Adrenal gland (tissue), 5 donors: Measurements from ENCODE around the gene GASK1A.
"Not testable (repeated sequence)": the region's sequence is repeated elsewhere in the genome, so short reads cannot be mapped to it uniquely, and the experiment has no call there.

ENCODE experiments used
- CTCF ChIP-seq, 6 experiments: fragments of 450-650 bp in 4 of 6; fragments of 200-600 bp in 2 of 6; sonication (generic) in 1 of 6; IDR thresholded peaks; 1 replicate in 5 of 6; 2 replicates in 1 of 6; pipeline versions ENCODE4 v1.5.1 to v1.8.0; 2016 to 2021; ENCODE audit warnings: antibody characterized with exemption in 6 of 6, mild to moderate bottlenecking in 2 of 6, moderate library complexity in 1 of 6
- POLR2A ChIP-seq, 2 donors: fragments of 450-650 bp; IDR thresholded peaks; one replicate each; pipeline ENCODE4 v1.6.1; 2017; ENCODE audit warnings: antibody characterized with exemption in 2 of 2, mild to moderate bottlenecking in 2 of 2, moderate library complexity in 1 of 2
- donor health status: DM: no; HTN: no; CAD: no.

DNA sequence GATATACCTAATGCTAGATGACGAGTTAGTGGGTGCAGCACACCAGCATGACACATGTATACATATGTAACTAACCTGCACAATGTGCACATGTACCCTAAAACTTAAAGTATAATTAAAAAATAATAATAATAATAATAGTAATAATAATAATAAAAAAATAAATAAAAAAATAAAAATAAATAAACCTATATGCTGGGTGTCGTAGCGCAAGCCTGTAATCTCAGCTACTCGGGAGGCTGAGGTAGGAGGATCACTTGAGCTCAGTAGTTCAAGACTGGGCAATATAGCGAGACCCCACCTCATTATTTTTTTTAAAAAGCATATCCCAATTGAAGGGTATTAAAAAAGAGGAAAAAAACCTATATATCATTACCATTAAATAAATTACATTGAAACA is 91.6 kb downstream of the GASK1A start:
- not testable (repeated sequence) for TF ChIP-seq CTCF, POLR2A (IDR thresholded peaks at IDR 0.05)
